Stimulated activated CD8-positive, alpha-beta memory T cell treated with anti-CD3 and anti-CD28 coated beads, Interleukin-12 subunit alpha, Interleukin-12 subunit beta, amount 100 ng/mL, for 4 hours (primary cell): ENCODE results near the gene SCNN1B.
"Not testable (repeated sequence)": the region's sequence is repeated elsewhere in the genome, so short reads cannot be mapped to it uniquely, and the experiment has no call there.

Experiments used
- DNase-seq: peaks from one replicate; pipeline ENCODE4 v3.0.0-alpha.2; 2020; ENCODE audit warnings: low read depth

The SCNN1B gene

GRCh38 chr16:23302045-23302956, at the start of gene SCNN1B:
Gene SCNN1B, plus strand, starts transcription at chr16:23302302. Its CDS starts 46,298 bp downstream, at chr16:23348600.
- DNase-seq, result no peak

- DNase-seq, result no peak
Observed at GRCh38 chr16:23252310-23252709, 49.8 kb upstream of the SCNN1B start.

- DNase-seq, result not testable (repeated sequence)
Observed at GRCh38 chr16:23253650-23254049, 48.5 kb upstream of the SCNN1B start.

GRCh38 chr16:23254338-23254737, 47.8 kb upstream of the SCNN1B start:
- DNase-seq, result no peak

DNA sequence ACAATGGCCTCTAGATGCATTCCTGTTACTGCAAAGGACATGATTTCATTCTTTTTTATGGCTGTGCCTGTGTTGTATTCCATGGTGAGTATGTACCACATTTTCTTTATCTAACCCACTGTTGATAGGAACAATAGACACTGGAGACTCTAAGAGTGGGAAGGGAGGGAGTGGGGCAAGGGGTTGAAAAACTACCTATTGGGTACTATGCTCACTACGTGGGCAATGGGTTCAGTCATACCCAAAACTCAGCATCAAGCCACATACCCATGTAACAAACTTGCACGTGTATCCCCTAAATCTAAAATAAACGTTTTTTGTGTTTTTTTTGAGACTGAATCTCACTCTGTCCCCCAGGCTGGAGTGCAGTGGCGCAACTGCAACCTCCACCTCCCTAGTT, 47.1 kb upstream of the SCNN1B start:
- DNase-seq, result no peak

- no peak for DNase-seq
Observed at GRCh38 chr16:23256440-23256839, 45.7 kb upstream of the SCNN1B start.

DNA sequence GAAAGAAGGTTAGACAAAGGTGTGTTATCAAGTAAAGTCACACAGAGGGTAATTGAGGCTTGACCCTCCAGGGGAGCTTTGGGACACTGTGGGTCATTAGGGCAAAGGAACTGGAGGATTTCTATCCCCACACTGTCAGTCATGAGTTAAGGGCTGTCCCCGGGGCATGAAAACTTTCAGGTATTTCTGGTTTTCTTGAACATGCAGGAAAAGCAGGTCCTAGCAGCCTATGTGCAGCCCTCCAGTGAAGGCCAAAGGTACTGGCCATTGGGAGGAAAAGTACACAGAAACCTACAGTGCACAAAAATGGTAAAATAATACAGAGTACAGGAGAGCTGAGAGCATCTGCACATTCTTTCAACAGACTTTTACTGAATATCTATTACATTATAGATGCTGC, 44.4 kb upstream of the SCNN1B start:
- no peak for DNase-seq

DNA sequence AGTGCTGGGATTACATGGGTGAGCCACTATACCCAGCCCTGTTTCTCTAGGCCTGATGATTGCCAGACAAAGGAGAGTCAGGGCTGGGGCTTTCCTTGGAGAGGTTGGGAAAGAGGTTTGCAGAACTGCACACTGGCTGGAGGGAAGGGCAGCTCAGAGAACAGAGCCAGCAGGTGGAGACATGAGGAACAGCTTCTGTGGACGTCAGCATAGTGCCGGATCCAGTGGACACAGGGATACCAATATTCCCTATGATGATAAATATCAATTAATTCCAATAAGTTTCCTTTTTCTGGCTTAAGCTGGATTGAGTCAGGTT, 43.2 kb upstream of the SCNN1B start:
- no peak for DNase-seq

DNA sequence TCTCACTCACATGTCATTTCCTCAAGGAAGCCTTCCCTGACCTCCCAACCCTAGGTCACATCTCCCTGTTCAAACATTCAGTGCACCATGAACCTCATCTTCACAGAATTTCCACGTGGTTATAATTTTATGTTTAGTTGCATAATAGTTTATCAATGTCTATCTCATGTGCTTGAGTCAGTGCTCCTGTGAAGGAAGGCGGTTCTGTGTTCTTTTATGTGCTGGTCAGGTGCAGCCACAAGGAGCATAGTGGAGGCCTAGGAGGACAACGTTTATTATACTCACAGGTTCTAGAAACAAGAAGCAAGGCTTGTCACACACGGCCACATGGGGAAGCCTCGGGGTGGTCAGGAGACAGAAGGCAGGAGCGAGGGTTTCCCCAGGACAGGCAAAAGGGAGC, 34.5 kb upstream of the SCNN1B start:
- no peak for DNase-seq

DNA sequence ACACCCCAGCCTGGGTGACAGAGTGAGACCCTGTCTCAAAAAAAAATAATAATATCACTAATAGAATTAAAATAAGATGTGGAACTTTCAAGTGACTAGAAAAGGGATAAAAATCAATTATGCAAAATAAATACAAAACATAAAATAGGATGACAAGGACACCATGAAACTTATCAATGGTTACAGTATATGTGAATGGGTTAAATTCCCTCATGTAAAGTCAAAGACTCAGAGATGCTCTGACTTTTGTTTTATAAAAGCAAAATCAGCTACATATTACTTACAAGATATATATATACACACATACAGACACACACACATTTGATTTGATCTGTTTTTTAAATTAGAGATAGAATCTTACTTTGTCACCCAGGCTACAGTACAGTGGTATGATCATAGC, 33.5 kb upstream of the SCNN1B start:
- DNase-seq, result no peak

- DNase-seq, result no peak
Observed at GRCh38 chr16:23269248-23269953, 32.7 kb upstream of the SCNN1B start.

DNA sequence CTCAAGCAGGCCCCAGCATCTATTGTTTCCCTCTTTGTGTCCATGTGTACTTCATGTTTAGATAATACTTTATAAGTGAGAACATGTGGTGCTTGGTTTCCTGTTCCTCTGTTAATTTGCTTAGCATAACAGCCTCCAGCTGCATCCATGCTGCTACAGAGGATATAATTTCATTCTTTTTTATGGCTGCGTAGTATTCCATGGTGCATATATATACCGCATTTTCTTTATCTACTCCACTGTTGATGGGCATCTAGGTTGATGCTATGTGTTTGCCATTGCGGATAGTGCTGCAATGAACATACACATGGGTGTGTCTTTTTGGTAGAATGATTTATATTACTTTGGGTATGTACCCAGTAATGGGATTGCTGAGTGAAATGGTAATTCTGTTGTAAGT, 31.4 kb upstream of the SCNN1B start:
- no peak for DNase-seq

DNA sequence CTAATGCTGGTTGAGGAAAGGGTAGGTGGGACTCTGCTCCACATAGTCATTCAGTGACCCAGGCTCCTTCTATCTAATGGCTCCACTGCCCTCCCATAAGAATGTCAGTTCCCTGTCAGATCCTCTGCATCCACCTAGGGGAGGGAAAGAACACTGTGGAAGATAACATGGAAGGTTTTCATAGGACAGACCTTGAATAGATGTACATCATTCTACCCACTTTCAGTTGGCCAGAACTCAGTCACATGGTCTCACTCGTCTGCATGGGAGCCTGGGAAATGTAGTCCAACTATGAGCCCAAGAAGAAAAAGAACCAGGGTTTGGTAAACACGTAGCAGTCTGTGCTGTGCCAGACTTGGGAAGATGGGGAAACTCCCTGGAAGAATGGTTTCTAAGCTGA, 27.1 kb upstream of the SCNN1B start:
- no peak for DNase-seq

GRCh38 chr16:23276821-23277220, 25.3 kb upstream of the SCNN1B start:
- no peak for DNase-seq

DNA sequence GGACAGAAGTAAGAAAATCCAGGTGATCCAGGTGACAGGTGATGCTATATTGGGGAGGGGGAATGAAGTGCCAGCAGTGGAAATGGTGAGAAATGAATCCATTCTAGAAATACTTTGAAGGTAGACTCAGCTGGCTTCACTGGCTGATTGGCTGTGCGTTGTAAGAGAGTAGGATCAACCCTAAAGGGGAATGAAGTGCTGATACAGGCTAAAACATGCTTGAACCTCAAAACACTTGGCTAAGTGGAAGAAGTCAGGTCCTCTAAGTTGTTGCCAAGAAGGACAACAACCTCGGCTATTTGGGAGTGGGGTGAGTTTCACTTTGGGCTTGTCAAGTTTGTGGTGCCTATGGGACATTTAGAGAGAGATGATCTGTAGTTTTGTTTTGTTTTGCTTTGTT, 24.1 kb upstream of the SCNN1B start:
- DNase-seq, result no peak

GRCh38 chr16:23279721-23280153, 22.4 kb upstream of the SCNN1B start:
- no peak for DNase-seq

- no peak for DNase-seq
Observed at GRCh38 chr16:23280483-23280967, 21.6 kb upstream of the SCNN1B start.

DNA sequence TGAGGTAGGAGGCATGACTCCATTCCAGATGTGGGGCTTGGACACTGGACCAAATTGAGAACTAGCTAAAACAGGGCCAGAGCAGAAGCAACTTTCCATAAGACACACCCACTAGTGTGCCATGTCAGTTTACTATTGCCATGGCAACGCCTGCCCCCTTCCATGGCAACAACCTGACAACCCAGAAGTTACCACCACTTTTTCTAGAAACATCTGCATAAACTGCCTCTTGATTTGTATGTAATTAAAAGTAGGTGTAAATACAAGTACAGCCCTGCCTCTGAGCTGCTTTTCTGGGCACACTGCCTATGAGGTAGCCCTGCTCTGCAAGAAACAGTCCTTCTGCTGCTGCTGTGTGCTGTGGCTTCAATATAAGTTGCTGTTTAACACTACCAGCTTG, 19.5 kb upstream of the SCNN1B start:
- no peak for DNase-seq

GRCh38 chr16:23283571-23283970, 18.5 kb upstream of the SCNN1B start:
- DNase-seq, result no peak

- no peak for DNase-seq
Observed at GRCh38 chr16:23284584-23284983, 17.5 kb upstream of the SCNN1B start.

GRCh38 chr16:23286131-23286532, 16.0 kb upstream of the SCNN1B start:
- no peak for DNase-seq

GRCh38 chr16:23288209-23288608, 13.9 kb upstream of the SCNN1B start:
- DNase-seq, result no peak
